Measurements from ENCODE around the gene SH3BP5.
A peak's percentile ranks its signal among the peaks of the same experiment; 100 is the strongest.

The SH3BP5 gene

DNA sequence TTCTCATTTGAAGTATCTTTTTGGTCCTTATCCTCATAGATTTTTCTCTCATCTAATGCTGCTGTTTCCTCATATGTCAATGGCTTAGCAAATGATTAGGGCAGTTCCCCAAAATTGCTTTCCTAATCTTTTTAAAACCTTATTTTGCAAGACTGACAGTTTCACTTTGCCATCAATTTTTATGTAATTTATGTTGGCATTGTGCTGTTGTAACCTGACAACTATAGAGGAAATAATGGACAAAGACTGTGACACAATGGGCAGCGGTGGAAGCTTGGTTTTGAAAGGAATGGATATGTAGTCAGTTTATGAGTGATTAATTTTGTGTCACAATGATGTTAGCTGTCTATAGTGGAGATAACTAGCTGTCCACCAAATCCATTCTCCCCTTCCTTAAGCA lies 10.6 kb upstream of the SH3BP5 start:
- Histone ChIP-seq H3K4me1 (ENCODE audit: control insufficient read depth, insufficient read depth, low read depth, low read length) (no peaks in the 10 kb centered on the region), H2BK15ac (ENCODE audit: low read depth, poor library complexity, severe bottlenecking) (no peak overlapping the region), H3K27ac (ENCODE audit: low read length, poor library complexity, severe bottlenecking) (no peak overlapping the region), H4K91ac (ENCODE audit: low read length) (no peak overlapping the region), H2AK5ac (ENCODE audit: low read length, severe bottlenecking) (no peak overlapping the region), H3K79me1 (replicated peaks; ENCODE audit: low read length, poor library complexity, severe bottlenecking) (no peaks in the 10 kb centered on the region), H4K8ac (ENCODE audit: low read length) (no peak overlapping the region), H3K27me3 (ENCODE audit: control insufficient read depth in 1 of 2, insufficient read depth in 1 of 2, low read length in 2 of 2) (peaks cover 0 to 23% of the 10 kb centered on the region in 2 experiments), H3K9ac (ENCODE audit: low read length) (no peak overlapping the region), H3K4me3 (ENCODE audit: insufficient read depth in 1 of 2, low read depth in 1 of 2, low read length in 2 of 2) (no peak overlapping the region), H3K9me3 (ENCODE audit: control insufficient read depth, low read length) (no peaks in the 10 kb centered on the region), H3K14ac (ENCODE audit: low read length in 2 of 2) (no peak overlapping the region), H2BK12ac (ENCODE audit: low read length in 2 of 2) (peak overlapping the region in 1 of 2 experiments; percentile 5), H3K4ac (ENCODE audit: low read depth in 1 of 2, low read length in 2 of 2) (no peak overlapping the region), H3K36me3 (ENCODE audit: control insufficient read depth in 1 of 2, insufficient read depth in 2 of 2, low read depth in 1 of 2, low read length in 2 of 2) (no peaks in the 10 kb centered on the region), H3K4me2 (ENCODE audit: low read length, poor library complexity, severe bottlenecking) (no peak overlapping the region), H2BK5ac (ENCODE audit: low read depth, low read length, poor library complexity, severe bottlenecking) (no peak overlapping the region), H2AFZ (ENCODE audit: low read depth, low read length) (no peak overlapping the region), H3K23ac (ENCODE audit: low read length in 2 of 2) (no peak overlapping the region), H2BK120ac (ENCODE audit: low read depth, low read length) (no peak overlapping the region), H3K18ac (ENCODE audit: low read depth in 1 of 2, low read length in 2 of 2) (no peak overlapping the region)
- DNase-seq, result no peak
- no CpG with 5 or more reads among the region's 1 CpG for WGBS

DNA sequence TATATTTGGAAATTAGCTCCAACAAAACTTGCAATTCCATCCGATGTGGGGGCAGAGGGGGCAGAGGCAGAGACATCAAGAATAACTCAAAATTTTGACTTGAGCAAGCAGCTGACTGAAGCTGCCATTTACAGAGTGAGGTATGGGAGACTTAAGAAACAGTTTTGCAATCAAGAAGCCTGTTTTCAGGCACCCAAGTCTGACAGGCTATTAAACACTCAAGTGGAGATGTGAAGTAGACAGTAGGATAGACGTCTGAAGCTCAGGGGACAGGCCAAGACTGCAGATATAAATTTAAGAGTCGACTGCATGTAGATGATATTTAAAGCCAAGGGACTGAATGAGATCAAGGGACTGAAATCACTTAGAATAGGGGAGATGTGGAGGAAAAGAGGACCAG lies 9.9 kb upstream of the SH3BP5 start:
- no peak for DNase-seq
- Histone ChIP-seq H3K79me1 (replicated peaks; ENCODE audit: low read length, poor library complexity, severe bottlenecking) (no peaks in the 10 kb centered on the region), H3K27me3 (ENCODE audit: control insufficient read depth in 1 of 2, insufficient read depth in 1 of 2, low read length in 2 of 2) (peaks cover 0 to 17% of the 10 kb centered on the region in 2 experiments), H2AFZ (ENCODE audit: low read depth, low read length) (no peak overlapping the region), H3K4me2 (ENCODE audit: low read length, poor library complexity, severe bottlenecking) (no peak overlapping the region), H3K14ac (ENCODE audit: low read length in 2 of 2) (no peak overlapping the region), H3K27ac (ENCODE audit: low read length, poor library complexity, severe bottlenecking) (no peak overlapping the region), H2BK5ac (ENCODE audit: low read depth, low read length, poor library complexity, severe bottlenecking) (no peak overlapping the region), H3K9me3 (ENCODE audit: control insufficient read depth, low read length) (no peaks in the 10 kb centered on the region), H3K18ac (ENCODE audit: low read depth in 1 of 2, low read length in 2 of 2) (no peak overlapping the region), H4K8ac (ENCODE audit: low read length) (no peak overlapping the region), H2BK120ac (ENCODE audit: low read depth, low read length) (no peak overlapping the region), H3K4me3 (ENCODE audit: insufficient read depth in 1 of 2, low read depth in 1 of 2, low read length in 2 of 2) (no peak overlapping the region), H3K36me3 (ENCODE audit: control insufficient read depth in 1 of 2, insufficient read depth in 2 of 2, low read depth in 1 of 2, low read length in 2 of 2) (no peaks in the 10 kb centered on the region), H2AK5ac (ENCODE audit: low read length, severe bottlenecking) (no peak overlapping the region), H2BK15ac (ENCODE audit: low read depth, poor library complexity, severe bottlenecking) (no peak overlapping the region), H3K4ac (ENCODE audit: low read depth in 1 of 2, low read length in 2 of 2) (no peak overlapping the region), H3K9ac (ENCODE audit: low read length) (no peak overlapping the region), H4K91ac (ENCODE audit: low read length) (no peak overlapping the region), H2BK12ac (ENCODE audit: low read length in 2 of 2) (no peak overlapping the region), H3K4me1 (ENCODE audit: control insufficient read depth, insufficient read depth, low read depth, low read length) (no peaks in the 10 kb centered on the region), H3K23ac (ENCODE audit: low read length in 2 of 2) (no peak overlapping the region)
- WGBS, result 71% methylated on average over 3 of the region's 3 CpGs

DNA sequence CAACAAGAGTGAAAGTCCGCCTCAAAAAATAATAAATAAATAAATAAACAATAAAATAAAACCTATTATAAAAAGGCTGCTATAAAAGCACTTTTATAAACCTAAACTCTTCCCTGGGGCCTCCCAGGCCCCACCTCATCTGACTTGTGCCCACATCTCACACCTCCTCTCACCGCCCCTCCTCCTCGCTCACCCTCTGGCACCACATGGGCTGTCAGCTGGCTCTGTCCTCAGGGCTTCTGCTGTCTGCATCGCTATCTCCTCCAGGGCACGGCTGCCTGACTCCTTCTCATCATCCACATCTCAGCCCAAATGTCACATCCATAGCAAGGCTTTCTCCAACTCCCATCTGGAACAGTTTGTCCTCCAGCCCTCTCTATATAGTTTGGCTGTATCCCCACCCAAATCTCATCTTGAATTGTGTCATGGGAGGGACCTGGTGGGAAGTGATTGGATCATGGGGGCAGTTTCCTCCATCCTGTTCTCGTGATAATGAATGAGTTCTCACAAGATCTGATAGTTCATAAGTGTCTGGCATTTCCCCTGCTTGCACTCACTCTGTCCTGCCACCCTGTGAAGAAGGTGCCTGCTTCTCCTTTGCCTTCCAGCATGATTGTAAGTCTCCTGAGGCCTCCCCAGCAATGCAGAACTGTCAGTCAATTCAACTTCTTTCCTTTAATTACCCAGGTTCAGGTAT lies 8.8 kb upstream of the SH3BP5 start:
- Histone ChIP-seq H2BK15ac (ENCODE audit: low read depth, poor library complexity, severe bottlenecking) (peak overlapping the region; percentile 89), H2AFZ (ENCODE audit: low read depth, low read length) (no peak overlapping the region), H2BK120ac (ENCODE audit: low read depth, low read length) (no peak overlapping the region), H3K4me3 (ENCODE audit: insufficient read depth in 1 of 2, low read depth in 1 of 2, low read length in 2 of 2) (no peak overlapping the region), H3K4me1 (ENCODE audit: control insufficient read depth, insufficient read depth, low read depth, low read length) (no peaks in the 10 kb centered on the region), H4K91ac (ENCODE audit: low read length) (no peak overlapping the region), H3K4ac (ENCODE audit: low read depth in 1 of 2, low read length in 2 of 2) (no peak overlapping the region), H3K18ac (ENCODE audit: low read depth in 1 of 2, low read length in 2 of 2) (peak overlapping the region; percentile 62 to 84), H2BK5ac (ENCODE audit: low read depth, low read length, poor library complexity, severe bottlenecking) (no peak overlapping the region), H3K9me3 (ENCODE audit: control insufficient read depth, low read length) (no peaks in the 10 kb centered on the region), H3K23ac (ENCODE audit: low read length in 2 of 2) (no peak overlapping the region), H3K9ac (ENCODE audit: low read length) (no peak overlapping the region), H3K14ac (ENCODE audit: low read length in 2 of 2) (no peak overlapping the region), H3K27ac (ENCODE audit: low read length, poor library complexity, severe bottlenecking) (no peak overlapping the region), H3K79me1 (replicated peaks; ENCODE audit: low read length, poor library complexity, severe bottlenecking) (no peaks in the 10 kb centered on the region), H2BK12ac (ENCODE audit: low read length in 2 of 2) (peak overlapping the region in 1 of 2 experiments; percentile 72), H3K36me3 (ENCODE audit: control insufficient read depth in 1 of 2, insufficient read depth in 2 of 2, low read depth in 1 of 2, low read length in 2 of 2) (no peaks in the 10 kb centered on the region), H2AK5ac (ENCODE audit: low read length, severe bottlenecking) (no peak overlapping the region), H3K27me3 (ENCODE audit: control insufficient read depth in 1 of 2, insufficient read depth in 1 of 2, low read length in 2 of 2) (peaks cover 0 to 14% of the 10 kb centered on the region in 2 experiments), H4K8ac (ENCODE audit: low read length) (peak overlapping the region; percentile 69), H3K4me2 (ENCODE audit: low read length, poor library complexity, severe bottlenecking) (no peak overlapping the region)
- WGBS, result 75% methylated on average over 5 of the region's 6 CpGs
- DNase-seq, result no peak

DNA sequence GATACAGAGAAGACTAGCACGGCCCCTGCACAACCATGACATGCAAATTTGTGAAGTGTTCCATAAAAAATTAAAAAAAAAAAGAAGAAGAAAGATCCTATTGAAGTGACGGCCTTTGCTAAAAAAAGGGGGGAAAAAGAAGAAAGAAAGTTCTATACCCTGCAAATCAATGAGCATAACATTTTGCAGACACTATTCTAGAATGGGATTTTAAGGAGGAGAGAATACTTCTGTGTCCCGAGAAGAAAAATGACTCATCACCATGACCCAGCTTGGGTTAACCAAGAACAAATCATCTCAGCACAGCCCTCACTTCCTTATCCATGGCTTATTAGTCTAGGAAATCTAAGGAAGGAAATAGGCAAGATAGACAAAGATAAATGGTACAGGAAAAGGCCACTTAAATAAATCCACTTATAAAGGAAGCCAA lies 7.4 kb upstream of the SH3BP5 start:
- H2BK15ac ChIP-seq (ENCODE audit: low read depth, poor library complexity, severe bottlenecking), result no peak overlapping the region
- H3K9ac ChIP-seq (ENCODE audit: low read length), result no peak overlapping the region
- no peak overlapping the region for H3K14ac ChIP-seq (ENCODE audit: low read length in 2 of 2)
- no peak overlapping the region for H4K8ac ChIP-seq (ENCODE audit: low read length)
- peak; percentile 74 for DNase-seq
- H3K18ac ChIP-seq (ENCODE audit: low read depth in 1 of 2, low read length in 2 of 2), result no peak overlapping the region
- no peak overlapping the region for H2AK5ac ChIP-seq (ENCODE audit: low read length, severe bottlenecking)
- no peak overlapping the region for H3K4me2 ChIP-seq (ENCODE audit: low read length, poor library complexity, severe bottlenecking)
- no peak overlapping the region for H2BK12ac ChIP-seq (ENCODE audit: low read length in 2 of 2)
- H3K27ac ChIP-seq (ENCODE audit: low read length, poor library complexity, severe bottlenecking), result no peak overlapping the region
- no peaks in the 10 kb centered on the region for H3K36me3 ChIP-seq (ENCODE audit: control insufficient read depth in 1 of 2, insufficient read depth in 2 of 2, low read depth in 1 of 2, low read length in 2 of 2)
- peaks cover 0 to 10% of the 10 kb centered on the region in 2 experiments for H3K27me3 ChIP-seq (ENCODE audit: control insufficient read depth in 1 of 2, insufficient read depth in 1 of 2, low read length in 2 of 2)
- no peak overlapping the region for H2AFZ ChIP-seq (ENCODE audit: low read depth, low read length)
- H4K91ac ChIP-seq (ENCODE audit: low read length), result no peak overlapping the region
- 43% methylated on average over 2 of the region's 3 CpGs for WGBS
- H3K4me1 ChIP-seq (ENCODE audit: control insufficient read depth, insufficient read depth, low read depth, low read length), result no peaks in the 10 kb centered on the region
- no peaks in the 10 kb centered on the region for H3K79me1 ChIP-seq (replicated peaks; ENCODE audit: low read length, poor library complexity, severe bottlenecking)
- no peak overlapping the region for H3K4me3 ChIP-seq (ENCODE audit: insufficient read depth in 1 of 2, low read depth in 1 of 2, low read length in 2 of 2)
- no peak overlapping the region for H3K4ac ChIP-seq (ENCODE audit: low read depth in 1 of 2, low read length in 2 of 2)
- H3K9me3 ChIP-seq (ENCODE audit: control insufficient read depth, low read length), result no peaks in the 10 kb centered on the region
- no peak overlapping the region for H2BK5ac ChIP-seq (ENCODE audit: low read depth, low read length, poor library complexity, severe bottlenecking)
- no peak overlapping the region for H3K23ac ChIP-seq (ENCODE audit: low read length in 2 of 2)
- no peak overlapping the region for H2BK120ac ChIP-seq (ENCODE audit: low read depth, low read length)

Measured in mesenchymal stem cell (in vitro differentiated cells and primary cell).